ENCODE data around the gene TCEAL2. TPM values are rescaled to one million over a fixed set of nuclear protein-coding genes. Genes with fewer than 3 reads are reported as not detected.

TCEAL2 gene
- total RNA-seq = not detected in 2 replicates

DNA sequence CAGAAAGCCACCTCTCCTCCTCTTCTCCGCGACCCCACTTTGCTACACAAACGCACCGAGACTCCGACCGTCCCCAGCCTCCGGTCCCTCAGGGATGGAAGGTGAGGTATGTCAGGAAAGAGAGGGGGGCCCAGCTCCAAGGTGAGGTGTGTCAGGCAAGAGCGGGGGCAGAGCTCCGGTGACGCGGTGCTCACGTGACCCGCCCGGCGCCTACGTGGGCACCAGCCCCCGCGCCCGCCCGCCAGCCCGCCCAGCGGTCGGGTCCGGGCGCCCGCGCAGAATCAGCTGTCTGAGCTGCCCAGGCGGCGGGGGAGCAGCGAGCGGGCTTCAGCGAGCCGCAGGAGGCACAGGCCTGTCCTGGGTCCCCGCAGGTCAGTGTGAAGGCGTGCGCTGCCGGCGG lies at the start of gene TCEAL2:
Gene TCEAL2 (plus strand): TSS at position 244 of the 400 bp plus-strand sequence. CDS start 1,152 bp downstream, outside the sequence.

DNA sequence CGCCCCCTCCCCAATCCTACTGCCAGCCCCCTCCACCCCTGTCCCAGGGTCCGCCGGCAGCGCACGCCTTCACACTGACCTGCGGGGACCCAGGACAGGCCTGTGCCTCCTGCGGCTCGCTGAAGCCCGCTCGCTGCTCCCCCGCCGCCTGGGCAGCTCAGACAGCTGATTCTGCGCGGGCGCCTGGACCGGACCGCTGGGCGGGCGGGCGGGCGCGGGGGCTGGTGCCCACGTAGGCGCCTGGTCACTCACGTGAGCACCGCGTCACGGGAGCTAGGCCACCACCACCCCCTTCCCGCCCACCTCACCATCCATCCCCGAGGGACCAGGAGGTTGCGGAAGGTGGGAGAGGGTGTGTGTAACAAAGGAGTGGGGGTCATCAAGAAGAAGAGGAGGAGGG lies 16.8 kb downstream of the TCEAL2 start, which contains the start of gene TCEAL6:
Gene TCEAL6 (minus strand): TSS at position 208 of the 400 bp plus-strand sequence.

DNA sequence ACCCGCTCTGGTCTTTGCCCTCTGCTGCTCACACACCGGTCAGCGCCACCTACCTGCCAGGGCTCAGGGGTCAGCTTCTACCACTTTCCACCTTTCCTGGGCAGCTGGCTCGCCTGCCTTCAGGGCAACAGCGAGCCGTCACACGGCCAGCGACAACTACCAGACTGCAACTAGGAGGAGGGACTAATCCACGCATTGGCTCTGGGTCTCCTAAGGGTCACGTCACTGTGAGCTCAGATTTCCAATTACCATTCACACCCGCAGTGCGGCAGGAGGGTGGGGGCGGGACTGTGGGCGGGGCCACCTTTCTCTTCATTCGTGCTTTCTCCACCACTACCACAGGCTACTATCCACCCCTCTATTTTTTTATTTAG lies 30.3 kb downstream of the TCEAL2 start, which contains the start of gene BEX5:
Gene BEX5 (minus strand): TSS at position 172 of the 374 bp plus-strand sequence. CDS start 1,712 bp downstream, outside the sequence.

Other genes with a start within 250 kb of the TCEAL2 start
- gene ZMAT1, start 193.7 kb upstream of the TCEAL2 start, total RNA-seq = under 0.01 and 0.11 TPM in 2 replicates
- not detected in 2 replicates for gene TCEAL6, start 16.8 kb downstream of the TCEAL2 start, total RNA-seq
- not detected in 2 replicates for gene BEX5, start 30.3 kb downstream of the TCEAL2 start, total RNA-seq
- not detected in 2 replicates for gene TCP11X1, start 89.6 kb downstream of the TCEAL2 start, total RNA-seq
- gene NXF2, start 121.5 kb downstream of the TCEAL2 start, total RNA-seq = not detected in 2 replicates

Measured in placental epithelial cell (primary cell).